Right atrium auricular region (tissue), 2 donors: ENCODE measurements around the gene ME1. TPM values are rescaled to one million over a fixed set of nuclear protein-coding genes. Genes with fewer than 3 reads are reported as not detected.

ENCODE experiments used
- DNase-seq: peaks from one replicate; pipeline ENCODE4 v3.0.0-alpha.2; 2019; ENCODE audit warnings: low spot score
- H3K27ac ChIP-seq, 2 donors: fragments of 200-600 bp; sonication (generic); 1 replicate in 1 of 2; 2 replicates in 1 of 2; pipeline ENCODE4 v1.5.1; 2016 to 2019
- H3K27me3 ChIP-seq, 2 donors: fragments of 200-600 bp; sonication (generic); one replicate each; pipeline versions ENCODE4 v1.5.1 to v1.6.0; 2017 to 2019
- H3K36me3 ChIP-seq: fragments of 200-600 bp; sonication (generic); one replicate; pipeline ENCODE4 v1.5.1; 2016
- H3K4me1 ChIP-seq, 2 donors: fragments of 200-600 bp; sonication (generic); one replicate each; pipeline versions ENCODE4 v1.5.1 to v1.6.0; 2017 to 2019
- H3K4me3 ChIP-seq, 2 donors: fragments of 200-600 bp; sonication (generic); 1 replicate in 1 of 2; 2 replicates in 1 of 2; pipeline ENCODE4 v1.5.1; 2017 to 2019; ENCODE audit warnings: mild to moderate bottlenecking in 1 of 2, moderate library complexity in 1 of 2
- H3K9me3 ChIP-seq, 2 donors: fragments of 200-600 bp; sonication (generic); one replicate each; pipeline ENCODE4 v1.5.1; 2019
- CTCF ChIP-seq, 2 donors: fragments of 200-600 bp; sonication (generic); IDR thresholded peaks; one replicate each; pipeline ENCODE4 v1.5.1; 2019; ENCODE audit warnings: antibody characterized with exemption in 2 of 2
- total RNA-seq, 2 donors: library from RNA; depleted of rRNA; stranded (reverse); fragments of >200 nt; gene quantifications; one replicate each; pipeline ENCODE4 v1.1.0, GENCODE V29; 2016

The ME1 gene
- total RNA-seq, 2 donors from 2014 or later, result 25.6 to 26.5 TPM

GRCh38 chr6:83310046-83310445 is 120.8 kb downstream of the ME1 start:
- Histone ChIP-seq H3K27ac (no peak overlapping the region), H3K9me3 (no peaks in the 10 kb centered on the region), H3K4me3 (no peak overlapping the region), H3K27me3 (no peaks in the 10 kb centered on the region), H3K36me3 (no peaks in the 10 kb centered on the region), H3K4me1 (no peaks in the 10 kb centered on the region)
- no peak for DNase-seq
- TF ChIP-seq CTCF (IDR thresholded peaks at IDR 0.05), result no peak

- DNase-seq, result no peak
- H3K4me3 ChIP-seq, result no peak overlapping the region
- H3K27me3 ChIP-seq, result no peaks in the 10 kb centered on the region
- H3K4me1 ChIP-seq, result no peaks in the 10 kb centered on the region
- H3K36me3 ChIP-seq, result no peaks in the 10 kb centered on the region
- no peak overlapping the region for H3K27ac ChIP-seq
- H3K9me3 ChIP-seq, result no peaks in the 10 kb centered on the region
- TF ChIP-seq CTCF (IDR thresholded peaks at IDR 0.05), result no peak
Measured at GRCh38 chr6:83309344-83309743, 121.5 kb downstream of the ME1 start.

- Histone ChIP-seq H3K27ac (no peak overlapping the region), H3K36me3 (no peaks in the 10 kb centered on the region), H3K9me3 (no peaks in the 10 kb centered on the region), H3K27me3 (no peaks in the 10 kb centered on the region), H3K4me3 (no peak overlapping the region), H3K4me1 (no peaks in the 10 kb centered on the region)
- TF ChIP-seq CTCF (IDR thresholded peaks at IDR 0.05), result no peak
- DNase-seq, result no peak
Measured at GRCh38 chr6:83308833-83309232, 122.0 kb downstream of the ME1 start.

GRCh38 chr6:83307849-83308248 is 123.0 kb downstream of the ME1 start:
- no peaks in the 10 kb centered on the region for H3K27me3 ChIP-seq

GRCh38 chr6:83303426-83303825 is 127.4 kb downstream of the ME1 start:
- no peak for DNase-seq
- H3K9me3 ChIP-seq, result no peaks in the 10 kb centered on the region

More at GRCh38 chr6:83307849-83308248, 123.0 kb downstream of the ME1 start:
- H3K36me3 ChIP-seq, result no peaks in the 10 kb centered on the region
- no peaks in the 10 kb centered on the region for H3K9me3 ChIP-seq
- TF ChIP-seq CTCF (IDR thresholded peaks at IDR 0.05), result no peak
- no peak overlapping the region for H3K27ac ChIP-seq
- no peaks in the 10 kb centered on the region for H3K4me1 ChIP-seq
- DNase-seq, result no peak
- no peak overlapping the region for H3K4me3 ChIP-seq

More at GRCh38 chr6:83303426-83303825, 127.4 kb downstream of the ME1 start:
- H3K36me3 ChIP-seq, result no peaks in the 10 kb centered on the region
- no peak for TF ChIP-seq CTCF (IDR thresholded peaks at IDR 0.05)
- H3K4me3 ChIP-seq, result no peak overlapping the region
- no peaks in the 10 kb centered on the region for H3K27me3 ChIP-seq
- H3K4me1 ChIP-seq, result no peaks in the 10 kb centered on the region
- H3K27ac ChIP-seq, result no peak overlapping the region
